Measurements from ENCODE around the gene P2RX7. TPM values are rescaled to one million over a fixed set of nuclear protein-coding genes. Genes with fewer than 3 reads are reported as not detected.

The P2RX7 gene
- total RNA-seq, 1 donor from 2014 or later: 0.07 TPM

DNA sequence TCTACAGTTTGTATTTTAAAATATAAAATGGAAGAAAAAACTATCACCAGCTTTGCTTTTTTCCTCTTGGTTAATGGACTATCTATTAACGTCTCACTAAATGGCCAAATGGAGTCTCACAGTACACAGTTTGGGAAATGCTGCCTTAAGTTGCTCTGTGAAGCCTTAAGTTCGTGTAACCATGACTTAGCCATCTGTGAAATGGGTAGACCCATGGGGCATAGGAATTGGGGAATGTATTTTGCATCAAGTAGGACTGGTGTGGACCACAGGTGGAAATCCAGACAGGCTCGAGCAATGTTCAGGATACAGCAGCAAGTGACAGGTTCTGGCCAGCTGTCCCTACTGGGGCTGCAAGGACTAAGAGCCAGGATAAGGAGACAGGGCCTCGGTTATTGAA is 4.8 kb downstream of the P2RX7 start:
- TF ChIP-seq, protein P1, sequence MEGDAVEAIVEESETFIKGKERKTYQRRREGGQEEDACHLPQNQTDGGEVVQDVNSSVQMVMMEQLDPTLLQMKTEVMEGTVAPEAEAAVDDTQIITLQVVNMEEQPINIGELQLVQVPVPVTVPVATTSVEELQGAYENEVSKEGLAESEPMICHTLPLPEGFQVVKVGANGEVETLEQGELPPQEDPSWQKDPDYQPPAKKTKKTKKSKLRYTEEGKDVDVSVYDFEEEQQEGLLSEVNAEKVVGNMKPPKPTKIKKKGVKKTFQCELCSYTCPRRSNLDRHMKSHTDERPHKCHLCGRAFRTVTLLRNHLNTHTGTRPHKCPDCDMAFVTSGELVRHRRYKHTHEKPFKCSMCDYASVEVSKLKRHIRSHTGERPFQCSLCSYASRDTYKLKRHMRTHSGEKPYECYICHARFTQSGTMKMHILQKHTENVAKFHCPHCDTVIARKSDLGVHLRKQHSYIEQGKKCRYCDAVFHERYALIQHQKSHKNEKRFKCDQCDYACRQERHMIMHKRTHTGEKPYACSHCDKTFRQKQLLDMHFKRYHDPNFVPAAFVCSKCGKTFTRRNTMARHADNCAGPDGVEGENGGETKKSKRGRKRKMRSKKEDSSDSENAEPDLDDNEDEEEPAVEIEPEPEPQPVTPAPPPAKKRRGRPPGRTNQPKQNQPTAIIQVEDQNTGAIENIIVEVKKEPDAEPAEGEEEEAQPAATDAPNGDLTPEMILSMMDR (IDR thresholded peaks at IDR 0.05; ENCODE audit: insufficient read depth, low read depth, low read length): no peak
- no peak for TF ChIP-seq EZH2 (IDR thresholded peaks at IDR 0.05; ENCODE audit: insufficient read depth, low read length)
- peaks cover 17% of the 10 kb centered on the region for H3K27me3 Mint-ChIP-seq (ENCODE audit: low read depth, unreplicated experiment)
- H3K79me2 ChIP-seq (ENCODE audit: insufficient read depth, low read length): no peaks in the 10 kb centered on the region
- H3K4me3 Mint-ChIP-seq (ENCODE audit: unreplicated experiment): no peak overlapping the region
- no peaks in the 10 kb centered on the region for H3K9me3 ChIP-seq (ENCODE audit: insufficient read depth, low read depth, low read length)
- no peak overlapping the region for H3K27ac Mint-ChIP-seq (ENCODE audit: unreplicated experiment)
- no peak overlapping the region for H3K4me3 ChIP-seq (ENCODE audit: insufficient read depth, low read depth, low read length)
- H3K9ac ChIP-seq (ENCODE audit: low read length): no peak overlapping the region
- H3K36me3 Mint-ChIP-seq (ENCODE audit: low read depth, unreplicated experiment): peaks cover 2% of the 10 kb centered on the region
- DNase-seq (ENCODE audit: low read depth) (no peak), FAIRE-seq (no peak)
- no peak overlapping the region for H3K4me2 ChIP-seq (ENCODE audit: low read length)
- H3K36me3 ChIP-seq (ENCODE audit: insufficient read depth, low read length): no peaks in the 10 kb centered on the region
- H2AFZ ChIP-seq (ENCODE audit: low read depth, low read length): no peak overlapping the region
- peaks cover 5% of the 10 kb centered on the region for H3K4me1 Mint-ChIP-seq (ENCODE audit: low read depth, unreplicated experiment)
- peaks cover 5% of the 10 kb centered on the region for H3K27me3 ChIP-seq (ENCODE audit: insufficient read depth, low read length)
- no peak overlapping the region for H3K27ac ChIP-seq (ENCODE audit: low read depth, low read length)
- H3K4me1 ChIP-seq (ENCODE audit: insufficient read depth, low read length): peaks cover 7% of the 10 kb centered on the region
- no peaks in the 10 kb centered on the region for H4K20me1 ChIP-seq (ENCODE audit: insufficient read depth, low read length)
- peaks cover 7% of the 10 kb centered on the region for H3K9me3 Mint-ChIP-seq (ENCODE audit: unreplicated experiment)

DNA sequence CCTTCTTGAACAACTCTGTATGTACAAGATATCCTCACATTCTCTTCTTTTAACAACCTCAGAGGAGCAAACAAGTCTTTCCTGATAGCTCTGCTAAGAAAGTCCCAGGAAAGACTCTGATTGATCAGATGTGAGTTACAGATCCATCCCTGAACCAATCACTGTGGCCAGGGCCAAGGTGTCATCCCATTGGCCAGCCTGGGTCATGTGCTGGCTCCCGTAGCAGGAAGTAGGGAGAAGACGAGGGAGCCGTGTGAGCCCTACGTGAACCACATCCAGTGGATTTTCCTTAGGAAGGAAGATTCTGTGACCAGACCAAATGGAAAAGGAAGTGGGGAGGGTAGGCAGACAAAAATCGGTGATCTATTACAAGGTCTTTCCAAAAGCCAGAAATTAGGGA is 5.6 kb downstream of the P2RX7 start:
- DNase-seq (ENCODE audit: low read depth) (no peak), FAIRE-seq (no peak)
- Mint-ChIP-seq H3K9me3 (ENCODE audit: unreplicated experiment) (peaks cover 7% of the 10 kb centered on the region), H3K27ac (ENCODE audit: unreplicated experiment) (no peak overlapping the region), H3K36me3 (ENCODE audit: low read depth, unreplicated experiment) (peaks cover 2% of the 10 kb centered on the region), H3K4me1 (ENCODE audit: low read depth, unreplicated experiment) (no peaks in the 10 kb centered on the region), H3K4me3 (ENCODE audit: unreplicated experiment) (no peak overlapping the region), H3K27me3 (ENCODE audit: low read depth, unreplicated experiment) (peaks cover 12% of the 10 kb centered on the region)
- Histone ChIP-seq H3K36me3 (ENCODE audit: insufficient read depth, low read length) (no peaks in the 10 kb centered on the region), H3K9me3 (ENCODE audit: insufficient read depth, low read depth, low read length) (no peaks in the 10 kb centered on the region), H3K9ac (ENCODE audit: low read length) (no peak overlapping the region), H3K79me2 (ENCODE audit: insufficient read depth, low read length) (no peaks in the 10 kb centered on the region), H3K4me1 (ENCODE audit: insufficient read depth, low read length) (peaks cover under 1% of the 10 kb centered on the region), H4K20me1 (ENCODE audit: insufficient read depth, low read length) (no peaks in the 10 kb centered on the region), H3K27me3 (ENCODE audit: insufficient read depth, low read length) (peaks cover 3% of the 10 kb centered on the region), H2AFZ (ENCODE audit: low read depth, low read length) (no peak overlapping the region), H3K4me2 (ENCODE audit: low read length) (no peak overlapping the region), H3K27ac (ENCODE audit: low read depth, low read length) (no peak overlapping the region), H3K4me3 (ENCODE audit: insufficient read depth, low read depth, low read length) (no peak overlapping the region)
- TF ChIP-seq EZH2 (IDR thresholded peaks at IDR 0.05; ENCODE audit: insufficient read depth, low read length): no peak
- TF ChIP-seq, protein P1 (IDR thresholded peaks at IDR 0.05; ENCODE audit: insufficient read depth, low read depth, low read length): no peak

DNA sequence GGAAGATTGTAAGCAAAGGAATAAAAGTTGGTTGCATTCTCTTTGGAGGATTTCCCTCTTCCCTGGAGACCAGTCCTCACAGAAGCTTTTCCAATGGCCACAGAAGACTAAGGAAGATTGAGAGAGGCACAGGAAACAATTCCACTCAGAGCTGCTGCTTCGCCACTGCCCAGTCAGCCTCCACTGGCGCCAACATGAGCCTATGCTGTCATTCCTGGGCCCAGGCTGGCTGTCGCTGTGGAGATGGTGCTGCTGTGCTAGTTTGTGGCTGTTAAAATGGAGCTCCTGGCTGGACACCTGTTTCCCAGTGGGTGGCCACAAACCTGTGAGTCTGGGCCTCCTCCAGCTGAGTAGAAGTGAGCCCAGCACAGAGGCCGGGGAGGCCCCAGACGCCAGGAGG is 6.6 kb downstream of the P2RX7 start:
- Histone ChIP-seq H3K36me3 (ENCODE audit: insufficient read depth, low read length) (no peaks in the 10 kb centered on the region), H3K4me1 (ENCODE audit: insufficient read depth, low read length) (no peaks in the 10 kb centered on the region), H3K9ac (ENCODE audit: low read length) (no peak overlapping the region), H4K20me1 (ENCODE audit: insufficient read depth, low read length) (no peaks in the 10 kb centered on the region), H3K27me3 (ENCODE audit: insufficient read depth, low read length) (no peaks in the 10 kb centered on the region), H2AFZ (ENCODE audit: low read depth, low read length) (no peak overlapping the region), H3K9me3 (ENCODE audit: insufficient read depth, low read depth, low read length) (no peaks in the 10 kb centered on the region), H3K27ac (ENCODE audit: low read depth, low read length) (no peak overlapping the region), H3K4me3 (ENCODE audit: insufficient read depth, low read depth, low read length) (no peak overlapping the region), H3K4me2 (ENCODE audit: low read length) (no peak overlapping the region), H3K79me2 (ENCODE audit: insufficient read depth, low read length) (no peaks in the 10 kb centered on the region)
- Mint-ChIP-seq H3K27ac (ENCODE audit: unreplicated experiment) (no peak overlapping the region), H3K36me3 (ENCODE audit: low read depth, unreplicated experiment) (peaks cover 2% of the 10 kb centered on the region), H3K4me3 (ENCODE audit: unreplicated experiment) (no peak overlapping the region), H3K27me3 (ENCODE audit: low read depth, unreplicated experiment) (peaks cover 8% of the 10 kb centered on the region), H3K9me3 (ENCODE audit: unreplicated experiment) (peaks cover 8% of the 10 kb centered on the region), H3K4me1 (ENCODE audit: low read depth, unreplicated experiment) (peaks cover 2% of the 10 kb centered on the region)
- FAIRE-seq: no peak
- TF ChIP-seq EZH2 (IDR thresholded peaks at IDR 0.05; ENCODE audit: insufficient read depth, low read length): no peak
- TF ChIP-seq, protein P1 (IDR thresholded peaks at IDR 0.05; ENCODE audit: insufficient read depth, low read depth, low read length): no peak
- no peak for DNase-seq (ENCODE audit: low read depth)
